ENCODE data around the gene ITGA11.
A peak's percentile ranks its signal among the peaks of the same experiment; 100 is the strongest.

The ITGA11 gene

DNA sequence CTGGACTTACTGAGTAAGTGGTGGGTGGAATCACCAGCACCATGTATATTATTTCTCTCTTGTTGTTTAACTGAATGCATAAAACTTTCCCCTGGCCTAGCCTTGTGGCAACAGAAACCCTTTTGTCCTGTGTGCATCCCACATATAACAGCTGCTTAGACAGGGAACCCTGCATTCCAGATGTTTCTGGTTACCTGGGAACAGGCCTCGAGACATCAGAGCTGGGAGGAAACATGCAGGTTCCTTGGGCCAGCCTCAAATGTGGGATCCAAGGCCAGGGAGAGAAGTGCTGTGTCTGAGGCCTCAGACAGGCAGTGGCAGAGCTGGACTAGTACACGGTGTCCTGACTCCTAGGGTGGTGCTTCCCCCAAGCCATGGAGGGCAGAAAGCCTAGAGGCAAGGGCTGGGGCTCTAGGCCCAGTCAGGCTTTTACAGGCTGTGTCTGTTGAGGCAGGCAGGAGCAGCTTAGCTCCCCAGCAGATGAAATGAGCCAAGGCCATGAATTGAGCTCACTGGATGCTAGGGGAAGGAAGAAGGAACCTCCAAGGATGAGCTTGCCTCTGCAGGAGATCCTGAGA is 57.7 kb downstream of the ITGA11 start:
- DNase-seq (ENCODE audit: low spot score), result no peak

DNA sequence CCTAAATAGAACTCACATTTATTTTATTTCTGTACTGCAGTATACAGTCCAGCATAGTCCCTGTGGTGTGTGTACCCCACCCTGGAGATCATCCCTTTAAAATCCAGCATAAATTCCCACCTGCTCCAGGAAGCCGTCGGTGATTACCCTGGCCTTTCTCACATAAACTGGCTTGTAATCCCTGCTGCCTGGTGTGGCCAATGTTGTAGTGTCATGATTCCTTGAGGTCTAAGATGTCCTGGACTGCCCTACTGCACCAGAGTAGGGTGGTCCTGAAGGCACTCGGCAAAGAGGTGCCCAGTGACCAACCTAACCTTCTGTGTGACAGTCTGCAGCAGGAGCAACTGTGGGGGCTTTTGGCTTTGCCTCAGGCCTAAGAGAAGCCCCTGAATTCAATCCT is 58.9 kb downstream of the ITGA11 start:
- DNase-seq (ENCODE audit: low spot score), result no peak

DNA sequence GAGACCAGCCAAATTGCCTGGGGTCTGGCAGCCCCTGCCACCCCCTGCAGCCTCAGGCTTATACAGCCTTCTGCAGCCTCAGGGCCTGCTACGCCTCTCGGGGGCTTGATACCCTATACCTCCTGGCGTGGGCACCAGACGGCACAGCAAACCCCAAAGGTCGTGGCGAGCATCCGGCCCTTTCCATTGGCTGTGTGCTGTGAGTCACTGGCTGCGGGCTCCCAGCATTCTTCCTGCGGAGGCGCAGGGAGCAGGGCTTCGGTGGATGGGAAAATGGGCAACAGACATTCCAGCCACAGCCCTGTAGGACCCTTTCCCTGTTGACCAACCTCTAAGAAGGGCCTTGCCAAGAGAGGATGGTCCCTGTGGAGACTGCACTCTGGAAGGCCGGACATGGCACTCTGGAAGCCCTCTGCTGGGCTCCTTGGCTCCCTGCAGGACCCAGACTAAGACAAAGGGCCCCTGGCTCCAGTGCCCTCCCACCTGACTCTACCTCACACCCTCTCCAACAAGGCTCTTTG is 59.6 kb downstream of the ITGA11 start:
- no peak for DNase-seq (ENCODE audit: low spot score)

DNA sequence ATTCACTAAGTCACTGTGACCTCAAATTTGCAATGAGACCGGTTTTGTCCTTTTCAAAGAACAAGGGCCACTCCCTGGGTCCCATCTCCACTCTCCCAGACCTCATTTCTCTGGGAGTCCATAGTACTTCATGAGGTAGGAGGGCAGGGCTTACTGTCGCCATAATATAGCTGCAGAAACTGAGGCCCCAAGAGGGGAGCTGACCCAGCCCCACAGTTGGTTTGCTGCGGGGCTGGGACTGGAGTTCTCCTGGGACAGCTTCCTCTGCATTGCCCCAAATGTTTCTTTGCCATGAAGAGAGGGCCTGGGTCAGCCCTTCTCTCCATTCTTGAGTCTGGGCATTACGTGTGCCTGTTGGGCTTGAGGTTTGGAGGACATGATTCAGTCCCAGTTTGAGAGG is 60.1 kb downstream of the ITGA11 start:
- no peak for DNase-seq (ENCODE audit: low spot score)

DNA sequence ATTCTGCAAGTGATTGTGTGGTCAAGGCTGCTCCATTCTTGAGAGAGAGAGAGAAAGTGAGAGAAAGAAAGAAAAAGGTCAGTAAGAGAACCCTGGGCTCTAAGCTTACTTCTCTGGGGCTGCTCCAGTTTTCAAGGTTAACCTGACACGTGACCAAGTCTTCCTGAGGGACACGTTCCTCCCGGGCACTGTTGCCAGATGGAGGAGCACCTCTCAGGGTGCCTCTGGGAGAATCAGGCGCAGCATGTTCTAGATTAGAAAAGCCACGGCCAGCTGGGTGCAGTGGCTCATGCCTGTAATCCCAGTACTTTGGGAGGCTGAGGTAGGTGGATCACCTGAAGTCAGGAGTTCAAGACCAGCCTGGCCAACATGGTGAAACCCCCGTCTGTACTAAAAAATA is 60.8 kb downstream of the ITGA11 start:
- DNase-seq (ENCODE audit: low spot score), result no peak

DNA sequence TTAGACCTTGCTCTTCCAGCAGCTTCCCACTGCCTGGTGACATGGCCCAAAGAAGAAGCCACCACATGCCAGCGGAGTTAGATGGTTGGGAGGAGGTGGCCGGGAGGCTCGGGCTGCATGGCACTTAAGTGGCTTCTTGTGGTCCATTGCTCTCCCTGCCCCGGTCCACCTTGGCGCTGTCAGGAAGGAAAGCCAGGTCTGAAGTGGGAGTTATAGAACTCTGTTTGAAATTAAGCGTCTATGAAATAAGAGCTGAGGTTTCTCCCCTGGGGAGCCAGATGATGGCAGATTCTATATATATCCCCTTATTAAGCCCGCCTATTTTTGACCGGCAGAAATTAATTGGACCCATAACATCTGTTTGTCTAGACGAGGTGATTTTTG is 61.2 kb downstream of the ITGA11 start:
- no peak for DNase-seq (ENCODE audit: low spot score)

DNA sequence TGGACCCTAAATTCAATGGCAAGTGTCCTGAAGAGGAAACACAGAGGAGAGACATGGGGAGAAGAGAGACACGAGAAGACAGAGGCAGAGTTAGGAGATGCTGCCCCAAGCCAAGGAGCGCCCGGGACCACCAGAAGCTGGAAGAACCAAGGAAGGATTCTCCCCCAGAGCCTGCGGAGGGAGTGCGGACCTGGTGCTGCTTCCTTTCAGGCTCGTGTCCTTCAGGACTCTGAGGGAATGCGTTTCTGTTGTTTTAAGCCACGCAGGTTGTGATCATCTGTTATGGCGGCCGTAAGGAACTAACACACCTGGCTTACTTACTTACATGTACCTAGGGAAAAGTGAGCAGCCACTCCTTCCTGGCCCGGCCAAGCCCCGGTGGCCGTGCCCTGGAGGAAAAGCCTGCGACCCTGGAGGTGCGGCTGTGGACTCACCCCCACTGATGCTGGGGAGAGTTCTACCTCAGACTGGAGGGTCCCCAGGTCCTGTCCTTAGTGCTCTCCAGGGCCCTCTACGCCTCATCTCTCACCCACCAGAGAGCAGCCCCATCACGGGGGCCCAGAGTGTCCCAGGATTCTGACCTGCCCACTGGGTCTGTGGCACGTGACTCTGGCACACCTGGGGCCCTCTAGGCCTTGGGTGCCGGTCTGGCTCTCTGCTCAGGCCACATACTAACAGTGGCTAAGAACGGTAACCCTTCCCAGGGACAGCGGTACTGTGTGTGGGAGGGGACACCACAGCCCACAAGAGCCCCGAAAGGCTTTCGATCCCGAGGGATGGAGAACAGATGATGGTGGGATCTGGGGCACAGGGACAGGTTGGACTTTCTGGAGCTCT is 61.8 kb downstream of the ITGA11 start:
- no peak for DNase-seq (ENCODE audit: low spot score)

DNA sequence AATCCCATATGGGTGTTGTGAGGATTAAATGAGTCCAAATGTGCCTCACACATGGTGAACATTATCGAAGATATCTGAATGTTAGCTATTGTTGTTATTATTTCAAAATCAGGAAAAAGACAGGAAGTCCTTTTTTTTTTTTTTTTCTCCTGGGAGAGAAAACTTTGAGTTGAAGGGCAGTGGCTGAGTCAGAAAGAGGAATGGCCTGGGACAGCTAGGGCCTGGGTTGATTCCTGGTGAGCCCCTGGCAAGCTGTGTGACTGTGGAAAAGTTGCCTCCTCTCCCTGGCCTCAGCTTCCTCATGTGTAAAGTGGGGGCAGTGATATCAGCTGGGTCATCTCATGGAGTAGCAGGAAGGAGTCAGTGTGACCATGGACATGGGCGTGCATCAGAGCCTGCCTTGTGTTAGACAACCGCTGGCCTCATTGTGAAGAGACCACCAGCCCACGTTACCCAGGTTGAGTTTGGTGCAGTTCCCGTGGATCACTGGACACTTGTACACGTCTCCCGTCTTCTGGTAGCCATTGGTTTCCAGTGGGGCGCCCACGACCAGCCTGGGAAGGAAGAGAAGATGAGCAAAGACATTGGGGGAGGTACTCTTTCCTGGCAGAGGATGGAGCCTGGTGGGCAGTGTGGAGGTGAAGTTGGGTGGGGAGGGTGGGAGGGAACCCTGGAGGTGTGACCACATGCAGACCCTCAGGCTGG is 63.1 kb downstream of the ITGA11 start:
- DNase-seq (ENCODE audit: low spot score), result no peak

DNA sequence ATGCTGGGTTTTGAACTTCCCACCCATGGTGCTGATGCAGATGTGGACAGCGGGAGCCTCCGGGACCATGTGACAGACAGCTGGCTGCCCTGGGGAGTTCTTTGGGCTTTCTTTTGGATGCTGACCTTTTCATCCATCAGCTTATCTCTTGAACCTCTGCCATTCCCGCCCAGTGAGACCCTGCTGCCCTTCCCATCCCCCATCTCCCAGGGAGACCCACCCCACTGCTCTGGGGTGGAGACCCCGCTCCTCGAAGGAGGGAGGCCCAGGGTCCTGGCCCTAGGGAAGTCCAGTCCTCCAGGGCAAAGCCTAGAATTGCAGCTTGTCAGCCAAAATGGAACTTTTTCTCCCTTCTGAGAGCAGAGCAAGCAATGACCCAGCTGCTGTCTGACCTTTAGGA is 64.0 kb downstream of the ITGA11 start:
- DNase-seq (ENCODE audit: low spot score), result no peak

DNA sequence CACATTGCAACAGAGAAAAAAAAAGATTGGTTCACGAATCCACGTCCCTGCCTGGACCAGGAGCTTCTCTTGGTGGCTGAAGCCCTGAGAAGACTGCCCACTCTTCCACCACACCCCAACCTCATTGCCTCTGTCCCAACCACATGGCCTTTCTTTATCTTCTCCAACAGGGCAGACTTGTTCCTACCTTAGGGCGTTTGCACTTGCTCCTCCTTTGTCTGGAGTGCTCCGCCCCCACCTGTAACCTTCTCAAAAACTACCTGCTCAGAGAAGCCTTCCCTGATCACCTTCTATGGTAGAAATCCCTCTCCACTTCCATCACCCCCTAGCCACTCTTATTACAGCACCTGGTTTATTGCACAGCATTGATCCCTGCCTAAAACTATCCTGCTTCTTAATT is 64.7 kb downstream of the ITGA11 start:
- no peak for DNase-seq (ENCODE audit: low spot score)

DNA sequence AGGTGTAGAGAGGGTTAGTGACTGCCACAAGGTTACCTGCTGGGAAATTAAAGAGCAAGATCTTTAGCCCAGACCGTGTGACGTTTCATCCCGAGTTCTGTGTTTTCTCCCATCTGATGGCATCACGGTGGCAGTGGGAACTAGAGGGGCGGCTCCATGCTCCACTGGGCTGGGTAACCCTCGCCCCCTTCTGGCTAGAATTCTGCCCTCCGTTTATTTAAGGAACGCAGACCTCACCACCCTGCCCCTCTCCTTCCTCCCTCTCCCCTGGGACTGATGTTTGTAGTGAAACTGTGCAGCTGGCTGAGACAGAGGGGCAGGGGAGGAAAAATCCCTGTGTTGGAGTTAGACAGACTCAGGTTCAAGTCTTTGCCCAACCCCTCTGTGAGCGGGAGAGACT is 65.6 kb downstream of the ITGA11 start:
- no peak for DNase-seq (ENCODE audit: low spot score)

DNA sequence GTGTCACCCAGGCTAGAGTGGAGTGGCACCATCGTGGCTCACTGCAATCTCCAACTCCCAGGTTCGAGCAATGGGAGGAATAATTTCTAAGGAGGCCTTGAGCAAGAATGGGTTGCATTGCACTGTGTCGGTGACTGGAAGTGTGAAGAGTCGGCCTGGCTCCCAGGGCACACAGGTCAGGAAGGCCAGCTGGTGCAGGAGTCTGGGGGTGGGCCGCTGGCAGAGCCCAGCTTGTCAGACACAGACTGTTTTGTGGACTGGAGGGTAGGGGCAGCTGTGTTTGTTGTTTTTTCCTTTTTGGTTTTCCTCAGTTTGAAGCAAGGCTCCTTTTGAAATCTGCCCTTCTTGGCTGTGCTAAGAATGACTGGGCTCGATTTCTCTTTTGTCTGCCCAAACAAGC is 66.2 kb downstream of the ITGA11 start:
- DNase-seq (ENCODE audit: low spot score), result no peak

DNA sequence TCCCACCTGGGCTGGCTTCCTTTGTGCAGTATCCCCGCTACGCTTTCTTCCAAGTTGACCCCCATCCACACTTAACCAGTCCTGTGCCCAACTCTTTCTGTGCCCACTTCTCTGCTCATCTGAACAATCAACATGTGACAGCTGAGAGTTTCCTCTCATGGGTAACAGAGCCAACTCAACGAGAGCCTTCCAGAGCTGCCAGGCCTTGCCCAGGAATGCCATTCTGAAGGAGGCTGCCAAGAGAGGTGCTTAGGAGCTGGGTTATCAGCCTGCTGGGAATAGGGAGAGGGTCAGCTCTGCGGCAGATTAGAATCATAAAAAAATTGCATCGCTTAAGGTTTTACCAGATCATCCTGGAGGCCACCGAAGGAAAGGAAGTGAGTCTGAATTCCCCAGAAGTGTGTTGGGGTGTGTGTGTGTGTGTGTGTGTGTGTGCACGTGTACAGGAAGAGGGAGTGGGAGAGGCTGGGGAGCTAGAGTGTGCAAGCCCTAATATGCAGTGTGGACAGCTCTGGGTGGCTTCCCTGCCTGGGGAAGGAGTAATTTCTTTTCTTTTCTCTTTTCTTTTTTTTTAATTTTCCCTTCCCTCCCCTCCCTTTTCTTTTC is 66.7 kb downstream of the ITGA11 start:
- DNase-seq (ENCODE audit: low spot score), result no peak

DNA sequence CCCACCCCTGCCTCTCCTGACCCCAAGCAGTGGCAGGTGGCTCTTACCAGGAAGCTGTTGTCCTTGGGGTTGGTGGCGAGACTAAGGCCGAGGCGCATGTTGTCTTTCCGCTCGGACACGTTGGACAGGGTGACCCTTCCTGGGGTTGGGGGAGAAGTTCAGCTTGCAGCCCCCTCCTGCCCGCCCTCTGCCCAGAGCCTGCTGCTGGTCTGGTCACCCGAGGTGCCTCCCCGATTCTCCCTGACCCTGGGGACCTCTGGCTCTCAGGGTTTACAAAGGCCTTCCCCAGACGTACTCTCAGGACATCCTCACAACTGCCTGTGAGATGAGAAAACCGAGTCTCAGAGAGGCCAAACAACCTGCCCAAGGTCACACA is 67.3 kb downstream of the ITGA11 start:
- no peak for DNase-seq (ENCODE audit: low spot score)

DNA sequence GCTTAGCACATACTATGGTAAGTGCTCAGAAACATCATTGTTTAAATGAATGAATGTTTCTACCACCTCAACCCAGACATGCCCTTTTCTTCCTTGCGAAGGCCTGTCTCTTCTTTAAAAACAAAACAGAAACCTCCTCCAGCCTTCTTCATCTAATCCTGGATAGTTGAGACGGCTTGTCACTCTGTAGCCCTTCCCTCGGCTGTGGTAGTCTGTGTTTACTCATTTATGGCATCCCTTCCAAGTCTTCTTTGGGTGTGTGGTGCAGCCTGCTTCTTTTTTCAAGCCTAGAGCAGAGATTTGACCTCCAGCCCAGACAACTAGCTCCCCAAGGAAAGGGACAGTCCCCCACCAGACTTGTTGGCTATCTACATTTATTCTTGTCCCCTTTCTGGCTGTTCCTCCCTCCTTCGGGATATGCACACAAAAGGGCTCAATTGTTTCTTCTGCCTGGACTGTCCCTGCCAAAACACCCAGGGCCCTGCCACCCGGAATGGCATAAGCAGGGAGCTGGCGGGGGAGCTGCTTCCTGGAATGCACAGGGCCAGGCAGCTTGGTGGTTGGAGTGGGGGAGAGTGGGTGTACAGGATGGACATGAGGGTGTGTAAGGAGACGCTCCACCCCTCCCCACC is 67.8 kb downstream of the ITGA11 start:
- no peak for DNase-seq (ENCODE audit: low spot score)

DNA sequence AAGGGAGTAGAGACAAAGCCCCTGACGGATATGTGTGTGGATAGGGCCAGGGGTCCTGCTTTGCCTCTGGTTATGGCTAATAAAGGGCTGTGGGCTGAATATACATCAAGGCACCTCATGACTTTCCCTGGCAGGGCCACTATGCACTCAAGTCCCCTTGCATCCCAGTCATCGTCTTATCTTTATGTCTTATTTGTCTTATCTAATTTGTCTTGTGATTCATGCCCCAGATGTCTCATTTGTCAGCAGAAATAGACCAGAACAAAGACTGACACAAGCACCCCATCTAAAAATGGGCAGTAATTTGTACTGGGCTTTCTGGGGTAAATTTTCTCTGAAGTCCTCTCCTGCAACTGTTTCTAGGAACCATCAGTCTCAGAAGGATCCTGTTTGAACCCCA is 68.6 kb downstream of the ITGA11 start:
- DNase-seq (ENCODE audit: low spot score), result no peak

DNA sequence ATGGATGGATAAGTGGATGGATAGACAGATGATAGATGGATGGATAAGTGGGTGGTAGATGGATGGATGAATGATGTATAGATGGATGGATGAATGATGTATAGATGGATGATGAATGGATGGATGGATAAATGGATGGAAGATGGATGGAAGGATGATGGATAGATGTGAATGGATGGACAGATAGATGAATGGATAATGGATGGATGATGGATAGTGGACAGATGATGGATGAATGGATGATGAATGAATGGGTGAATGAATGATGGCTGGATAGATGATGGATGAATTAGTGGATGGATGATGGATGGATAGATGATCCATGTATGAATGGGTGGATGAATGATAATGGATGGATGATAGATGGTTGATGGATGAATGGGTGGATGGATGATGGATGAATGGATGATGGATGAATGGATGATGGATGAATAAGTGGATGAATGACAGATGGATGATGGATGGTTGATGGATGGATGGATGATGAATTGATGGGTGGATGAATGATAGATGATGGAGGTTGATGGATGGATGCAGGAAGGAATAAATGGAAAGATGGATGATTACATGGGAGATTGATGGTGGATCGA is 69.3 kb downstream of the ITGA11 start:
- no peak for DNase-seq (ENCODE audit: low spot score)

DNA sequence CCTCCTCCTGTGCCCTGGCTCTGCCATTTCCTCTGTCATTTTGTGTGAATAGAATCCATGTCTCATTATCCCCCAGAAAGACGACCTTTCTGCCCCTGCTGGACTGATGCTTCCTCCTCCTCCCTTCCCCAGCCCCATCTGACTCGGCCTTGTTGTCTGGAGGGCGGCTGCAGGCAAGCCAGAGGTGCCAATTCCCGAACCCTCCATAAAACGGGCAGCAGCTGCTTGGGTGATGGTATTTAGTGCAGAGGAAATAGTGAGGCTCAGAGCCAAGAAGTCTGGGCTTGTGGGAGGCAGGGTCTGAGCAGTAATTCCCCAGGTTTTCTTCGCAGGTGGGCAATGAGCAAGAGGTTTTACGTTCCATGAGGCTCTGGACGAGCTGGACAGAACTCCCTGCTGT is 71.2 kb downstream of the ITGA11 start:
- no peak for DNase-seq (ENCODE audit: low spot score)

DNA sequence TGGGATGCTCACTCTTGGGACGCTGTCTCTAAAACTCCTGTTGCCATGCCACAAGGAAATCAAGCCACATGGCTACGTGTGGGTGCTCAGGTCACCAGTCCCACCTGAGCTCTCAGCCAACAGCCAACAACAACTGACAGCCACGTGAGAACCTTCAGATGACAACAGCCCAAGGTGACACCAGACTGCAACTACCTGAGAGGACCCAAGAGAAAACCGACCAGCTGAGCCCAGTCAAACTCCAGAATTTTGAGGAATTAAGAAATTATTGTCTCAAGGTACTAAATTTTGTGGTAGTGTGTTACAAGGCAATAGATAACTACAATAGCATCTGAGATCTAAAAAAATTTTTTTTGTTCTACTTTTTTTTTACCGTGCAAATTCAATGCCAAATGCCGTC is 75.2 kb downstream of the ITGA11 start:
- no peak for DNase-seq (ENCODE audit: low spot score)

DNA sequence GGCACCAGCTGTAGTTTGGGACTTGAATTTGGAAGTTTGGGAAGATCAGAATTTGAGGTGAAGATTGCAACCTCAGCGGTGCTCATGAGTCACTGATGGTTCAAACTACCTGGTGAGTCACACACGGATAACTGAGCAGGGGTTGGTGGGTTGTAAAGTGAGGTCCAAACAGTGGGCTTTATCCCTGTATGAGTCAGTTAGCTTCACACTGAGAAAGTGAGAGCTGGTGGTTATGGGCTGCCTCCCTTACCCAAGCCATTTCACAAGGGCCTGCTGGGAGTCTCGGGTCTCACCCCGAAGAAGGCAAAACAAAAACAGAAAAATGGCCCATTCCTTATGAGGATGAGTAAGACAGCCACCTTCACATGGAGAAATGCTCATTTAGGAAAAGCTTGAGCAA is 77.0 kb downstream of the ITGA11 start:
- peak; percentile 17 for DNase-seq (ENCODE audit: low spot score)

DNA sequence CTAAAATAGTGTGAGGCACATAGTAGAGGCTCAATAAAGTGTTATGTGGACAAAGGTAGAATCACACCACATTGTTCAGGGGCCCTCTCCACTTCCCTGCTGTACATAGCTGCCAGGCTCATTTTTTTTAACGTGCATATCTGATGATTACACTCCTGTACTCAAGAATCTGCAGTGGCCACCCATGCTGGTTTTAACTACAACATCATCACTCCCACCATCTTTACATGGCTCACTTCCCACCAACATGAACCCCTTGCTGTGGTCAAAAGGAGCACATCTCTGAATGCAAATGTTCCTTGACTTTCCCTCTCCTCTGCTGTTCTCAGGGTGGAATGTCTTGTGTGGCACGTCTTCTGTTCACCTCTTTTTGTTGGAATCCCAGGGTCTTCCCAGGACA is 77.7 kb downstream of the ITGA11 start:
- DNase-seq (ENCODE audit: low spot score), result no peak

Measured in LoVo (cell line).